ENCODE data around the gene TRAPPC13. TPM values are rescaled to one million over a fixed set of nuclear protein-coding genes. Genes with fewer than 3 reads are reported as not detected.

Gene TRAPPC13
- polyA plus RNA-seq, 1 donor: 18.5 TPM

GRCh38 chr5:65682148-65682547, 57.3 kb downstream of the TRAPPC13 start:
- no peak for DNase-seq (ENCODE audit: low read depth)

GRCh38 chr5:65693121-65693520, 68.3 kb downstream of the TRAPPC13 start:
- no peak for DNase-seq (ENCODE audit: low read depth)

- DNase-seq (ENCODE audit: low read depth): no peak
Measured at GRCh38 chr5:65695162-65695755, 70.4 kb downstream of the TRAPPC13 start.

GRCh38 chr5:65695896-65696295, 71.1 kb downstream of the TRAPPC13 start:
- no peak for DNase-seq (ENCODE audit: low read depth)

- DNase-seq (ENCODE audit: low read depth): no peak
Measured at GRCh38 chr5:65696892-65697291, 72.1 kb downstream of the TRAPPC13 start.

GRCh38 chr5:65699338-65699737, 74.5 kb downstream of the TRAPPC13 start:
- no peak for DNase-seq (ENCODE audit: low read depth)

- no peak for DNase-seq (ENCODE audit: low read depth)
Measured at GRCh38 chr5:65702036-65702435, 77.2 kb downstream of the TRAPPC13 start.

- DNase-seq (ENCODE audit: low read depth): no peak
Measured at GRCh38 chr5:65704621-65705239, 79.9 kb downstream of the TRAPPC13 start.

- no peak for DNase-seq (ENCODE audit: low read depth)
Measured at GRCh38 chr5:65707663-65708062, 82.8 kb downstream of the TRAPPC13 start.

GRCh38 chr5:65708145-65708544, 83.3 kb downstream of the TRAPPC13 start:
- no peak for DNase-seq (ENCODE audit: low read depth)

Other genes starting within 250 kb of the TRAPPC13 start
- gene ADAMTS6, start 143.1 kb upstream of the TRAPPC13 start, polyA plus RNA-seq (ENCODE audit: insufficient read length): 0.89 TPM
- 12.6 TPM for gene CENPK, start 61.9 kb upstream of the TRAPPC13 start, polyA plus RNA-seq (ENCODE audit: insufficient read length)
- 42.1 TPM for gene PPWD1, start 61.7 kb upstream of the TRAPPC13 start, polyA plus RNA-seq (ENCODE audit: insufficient read length)
- 19.2 TPM for gene TRIM23, start 694 bp upstream of the TRAPPC13 start, polyA plus RNA-seq (ENCODE audit: insufficient read length)
- 2.4 TPM for gene SHLD3, start within 50 bp of the TRAPPC13 start, polyA plus RNA-seq (ENCODE audit: insufficient read length)
- 7.6 TPM for gene SGTB, start 97.1 kb downstream of the TRAPPC13 start, polyA plus RNA-seq (ENCODE audit: insufficient read length)
- 19.1 TPM for gene NLN, start 97.2 kb downstream of the TRAPPC13 start, polyA plus RNA-seq (ENCODE audit: insufficient read length)